KMS-11 (cell line): ENCODE measurements around the gene LTO1.

Source experiments
- H2AFZ ChIP-seq: fragments of 200-600 bp; sonication (generic); 2 replicates; pipeline ENCODE4 v1.6.1; 2016; ENCODE audit warnings: antibody characterized with exemption, mixed run types, low read depth
- H3K27ac ChIP-seq: fragments of 200-600 bp; sonication (generic); 2 replicates; pipeline ENCODE4 v1.6.1; 2016; ENCODE audit warnings: mild to moderate bottlenecking, mixed run types
- H3K27me3 ChIP-seq: fragments of 200-600 bp; sonication (generic); 2 replicates; pipeline ENCODE4 v1.6.1; 2017; ENCODE audit warnings: mild to moderate bottlenecking, low read depth, mixed run types, moderate library complexity; ENCODE audit not compliant: insufficient read depth
- H3K36me3 ChIP-seq: fragments of 200-600 bp; sonication (generic); 2 replicates; pipeline ENCODE4 v1.6.1; 2017; ENCODE audit warnings: mild to moderate bottlenecking, mixed run types; ENCODE audit not compliant: insufficient read depth
- H3K4me1 ChIP-seq: fragments of 200-600 bp; sonication (generic); 2 replicates; pipeline ENCODE4 v1.6.1; 2016; ENCODE audit warnings: mild to moderate bottlenecking, low read depth, mixed run types; ENCODE audit not compliant: poor library complexity, severe bottlenecking
- H3K4me2 ChIP-seq: fragments of 200-600 bp; sonication (generic); 2 replicates; pipeline ENCODE4 v1.7.0; 2016; ENCODE audit warnings: mild to moderate bottlenecking, mixed run types
- H3K4me3 ChIP-seq: fragments of 200-600 bp; sonication (generic); IDR thresholded peaks from 2 replicates; pipeline ENCODE4 v1.6.1; 2017; ENCODE audit warnings: low read depth, low read length, mixed read lengths; ENCODE audit not compliant: insufficient read depth
- H3K79me2 ChIP-seq: fragments of 200-600 bp; sonication (generic); 2 replicates; pipeline ENCODE4 v1.6.1; 2016; ENCODE audit warnings: low read depth, mixed run types; ENCODE audit not compliant: insufficient read depth
- H3K9ac ChIP-seq: fragments of 200-600 bp; sonication (generic); 2 replicates; pipeline ENCODE4 v1.6.1; 2016; ENCODE audit warnings: mild to moderate bottlenecking, mixed run types
- H4K20me1 ChIP-seq: fragments of 200-600 bp; sonication (generic); 2 replicates; pipeline ENCODE4 v1.6.1; 2016; ENCODE audit warnings: mild to moderate bottlenecking, mixed run types; ENCODE audit not compliant: insufficient read depth
- TF ChIP-seq, protein P1 (sequence below): fragments of 200-600 bp; sonication (generic); conservative IDR thresholded peaks from 2 replicates; pipeline ENCODE4 v1.6.1; 2017; ENCODE audit warnings: low read depth, mild to moderate bottlenecking, antibody characterized with exemption, low read length, moderate library complexity, mixed read lengths

The LTO1 gene

DNA sequence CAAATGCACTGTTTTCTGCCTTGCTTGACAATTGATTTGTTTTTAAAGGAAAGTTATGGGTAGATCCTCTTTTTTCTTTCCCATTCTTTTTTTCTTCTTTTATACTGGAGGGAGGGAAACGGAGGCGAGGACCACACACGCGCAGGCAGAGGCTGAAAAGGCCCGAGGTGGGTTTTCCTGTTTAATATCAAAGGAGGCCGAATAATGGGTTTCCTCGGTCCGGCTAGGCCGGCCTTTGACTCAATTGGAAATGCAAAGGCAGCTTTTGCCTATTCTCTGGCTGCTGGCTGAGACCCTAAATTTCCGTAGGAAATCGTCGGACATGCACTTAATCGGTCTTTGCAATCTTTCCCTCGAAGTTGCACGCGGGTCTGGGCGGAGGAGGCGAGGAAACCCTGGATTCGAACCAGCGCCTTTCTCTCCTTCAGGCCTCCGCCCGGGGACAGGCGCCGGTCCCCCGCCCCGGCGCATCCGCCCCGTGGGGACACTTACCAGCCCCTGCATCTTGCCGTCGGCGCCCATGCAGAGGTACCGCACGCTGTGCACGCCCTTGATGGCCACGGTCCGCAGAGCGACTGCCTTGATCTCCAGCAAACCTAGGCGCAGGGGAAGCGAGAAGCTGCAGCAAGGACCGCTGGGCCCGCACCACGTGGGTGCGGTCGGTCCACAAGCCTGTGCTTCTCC is 27.8 kb upstream of the LTO1 start:
- TF ChIP-seq, protein P1, sequence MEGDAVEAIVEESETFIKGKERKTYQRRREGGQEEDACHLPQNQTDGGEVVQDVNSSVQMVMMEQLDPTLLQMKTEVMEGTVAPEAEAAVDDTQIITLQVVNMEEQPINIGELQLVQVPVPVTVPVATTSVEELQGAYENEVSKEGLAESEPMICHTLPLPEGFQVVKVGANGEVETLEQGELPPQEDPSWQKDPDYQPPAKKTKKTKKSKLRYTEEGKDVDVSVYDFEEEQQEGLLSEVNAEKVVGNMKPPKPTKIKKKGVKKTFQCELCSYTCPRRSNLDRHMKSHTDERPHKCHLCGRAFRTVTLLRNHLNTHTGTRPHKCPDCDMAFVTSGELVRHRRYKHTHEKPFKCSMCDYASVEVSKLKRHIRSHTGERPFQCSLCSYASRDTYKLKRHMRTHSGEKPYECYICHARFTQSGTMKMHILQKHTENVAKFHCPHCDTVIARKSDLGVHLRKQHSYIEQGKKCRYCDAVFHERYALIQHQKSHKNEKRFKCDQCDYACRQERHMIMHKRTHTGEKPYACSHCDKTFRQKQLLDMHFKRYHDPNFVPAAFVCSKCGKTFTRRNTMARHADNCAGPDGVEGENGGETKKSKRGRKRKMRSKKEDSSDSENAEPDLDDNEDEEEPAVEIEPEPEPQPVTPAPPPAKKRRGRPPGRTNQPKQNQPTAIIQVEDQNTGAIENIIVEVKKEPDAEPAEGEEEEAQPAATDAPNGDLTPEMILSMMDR = no peak
- no peaks in the 10 kb centered on the region for H4K20me1 ChIP-seq
- H3K9ac ChIP-seq = no peak overlapping the region
- no peak overlapping the region for H3K27ac ChIP-seq
- no peaks in the 10 kb centered on the region for H3K36me3 ChIP-seq
- H3K4me1 ChIP-seq = no peaks in the 10 kb centered on the region
- no peak overlapping the region for H3K4me3 ChIP-seq
- H3K27me3 ChIP-seq = peaks cover 16% of the 10 kb centered on the region
- no peak overlapping the region for H2AFZ ChIP-seq
- no peaks in the 10 kb centered on the region for H3K79me2 ChIP-seq
- H3K4me2 ChIP-seq = no peak overlapping the region

- H2AFZ ChIP-seq = no peak overlapping the region
- H3K79me2 ChIP-seq = no peaks in the 10 kb centered on the region
- no peaks in the 10 kb centered on the region for H3K36me3 ChIP-seq
- no peak overlapping the region for H3K4me2 ChIP-seq
- H4K20me1 ChIP-seq = no peaks in the 10 kb centered on the region
- no peak overlapping the region for H3K27ac ChIP-seq
- peaks cover 15% of the 10 kb centered on the region for H3K27me3 ChIP-seq
- H3K4me1 ChIP-seq = no peaks in the 10 kb centered on the region
- TF ChIP-seq, protein P1 = no peak
- no peak overlapping the region for H3K9ac ChIP-seq
- no peak overlapping the region for H3K4me3 ChIP-seq
Measured at GRCh38 chr11:69702239-69702691, 27.1 kb upstream of the LTO1 start.

DNA sequence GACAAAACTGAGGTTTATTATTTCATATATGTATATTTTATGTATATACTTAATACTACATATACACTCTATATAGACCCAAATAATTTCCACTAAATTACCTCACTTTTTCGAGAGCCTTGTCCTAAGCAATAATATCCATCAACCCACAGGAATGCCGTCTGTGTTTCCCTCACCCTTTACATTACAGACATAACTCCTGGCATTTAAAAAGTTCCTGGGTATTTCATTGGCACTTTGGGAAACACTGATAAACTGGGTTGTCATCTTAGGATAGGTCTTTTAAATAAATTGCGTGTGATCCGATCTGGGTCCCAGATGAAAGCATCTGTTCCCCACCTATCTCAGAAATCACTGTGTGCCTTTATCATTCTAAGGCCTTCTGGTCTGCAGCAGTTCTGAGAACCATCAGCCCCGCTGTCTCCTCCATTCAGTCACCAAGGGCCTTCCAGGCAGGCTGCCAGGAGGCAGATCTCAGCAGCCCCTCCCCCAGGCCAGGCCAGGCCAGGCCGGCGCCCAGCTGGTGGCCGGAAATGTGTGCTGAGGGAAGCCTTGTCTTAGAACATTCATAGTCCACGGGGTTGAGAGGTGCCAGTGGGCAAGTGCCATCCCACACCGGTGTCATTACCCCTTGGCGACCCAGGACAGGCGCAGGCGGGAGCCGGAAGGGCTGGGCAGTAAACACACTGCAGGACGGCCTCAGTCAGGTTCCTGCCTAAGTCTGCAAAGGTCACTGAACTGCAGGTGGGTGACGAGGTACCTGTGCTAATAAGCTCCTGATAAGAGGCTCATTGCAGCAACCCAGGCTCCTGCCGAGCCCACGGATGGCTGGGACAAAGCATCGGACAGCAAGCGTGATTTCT is 25.4 kb upstream of the LTO1 start:
- Histone ChIP-seq H3K4me1 (no peaks in the 10 kb centered on the region), H3K36me3 (no peaks in the 10 kb centered on the region), H3K79me2 (no peaks in the 10 kb centered on the region), H3K9ac (no peak overlapping the region), H4K20me1 (no peaks in the 10 kb centered on the region), H3K27ac (no peak overlapping the region), H2AFZ (no peak overlapping the region), H3K4me2 (no peak overlapping the region), H3K27me3 (peaks cover 17% of the 10 kb centered on the region), H3K4me3 (no peak overlapping the region)
- TF ChIP-seq, protein P1 = no peak

DNA sequence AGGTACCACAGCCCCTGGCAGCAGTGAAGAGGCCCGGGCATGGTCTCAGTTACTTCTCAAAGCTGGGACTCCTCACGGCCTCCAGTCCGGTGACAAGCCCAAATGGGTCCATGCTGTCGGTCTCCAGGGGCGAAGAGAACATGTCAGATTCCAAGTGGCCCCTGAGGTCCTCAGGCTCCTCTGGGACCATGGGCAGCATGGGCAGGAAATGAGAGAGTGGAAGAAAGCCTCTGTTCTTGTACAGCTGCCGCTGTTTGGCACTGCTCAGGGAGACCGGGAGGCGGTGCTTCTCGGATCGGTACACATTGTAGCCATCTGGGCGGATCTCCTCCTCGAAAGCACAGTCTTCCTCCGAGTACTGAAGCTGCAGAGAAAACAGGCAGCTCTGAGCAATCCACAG is 24.1 kb upstream of the LTO1 start:
- H2AFZ ChIP-seq = no peak overlapping the region
- H3K27me3 ChIP-seq = peaks cover 24% of the 10 kb centered on the region; the same call in 1 of the 2 replicates
- H3K4me1 ChIP-seq = no peaks in the 10 kb centered on the region
- H3K36me3 ChIP-seq = no peaks in the 10 kb centered on the region
- no peak overlapping the region for H3K4me3 ChIP-seq
- no peak overlapping the region for H3K4me2 ChIP-seq
- TF ChIP-seq, protein P1 = no peak
- H4K20me1 ChIP-seq = no peaks in the 10 kb centered on the region
- H3K79me2 ChIP-seq = no peaks in the 10 kb centered on the region
- H3K9ac ChIP-seq = no peak overlapping the region
- no peak overlapping the region for H3K27ac ChIP-seq
